GM12801 (cell line): ENCODE measurements around the gene WDR47.

Experiments used
- CTCF ChIP-seq: IDR thresholded peaks from one replicate; pipeline ENCODE4 v1.5.1; 2011; ENCODE audit warnings: control low read depth; ENCODE audit not compliant: insufficient read length; ENCODE audit errors: extremely low read depth

WDR47 gene

GRCh38 chr1:108969346-108969745, 72.6 kb downstream of the WDR47 start:
- no peak for TF ChIP-seq CTCF

- TF ChIP-seq CTCF = no peak
Measured at GRCh38 chr1:108963052-108963686, 78.7 kb downstream of the WDR47 start, which contains the start of gene CLCC1. Gene CLCC1, minus strand, starts transcription at chr1:108963484. Its CDS starts 13,047 bp downstream, at chr1:108950437.

- no peak for TF ChIP-seq CTCF
Measured at GRCh38 chr1:108962681-108963051, 79.2 kb downstream of the WDR47 start.

- TF ChIP-seq CTCF = no peak
Measured at GRCh38 chr1:108961752-108962486, 80.0 kb downstream of the WDR47 start.

- TF ChIP-seq CTCF = no peak
Measured at GRCh38 chr1:108961198-108961597, 80.7 kb downstream of the WDR47 start.

GRCh38 chr1:108960719-108961118, 81.2 kb downstream of the WDR47 start:
- TF ChIP-seq CTCF = no peak

GRCh38 chr1:108957888-108958287, 84.0 kb downstream of the WDR47 start:
- TF ChIP-seq CTCF = no peak
